Neural cell (in vitro differentiated cells): Measurements from ENCODE around the gene HORMAD2. TPM values are rescaled to one million over a fixed set of nuclear protein-coding genes. Genes with fewer than 3 reads are reported as not detected.

Experiments
- H2AFZ ChIP-seq: fragments of 200-600, 300-800 bp; sonication (generic), shearing (Covaris generic); 2 replicates; pipeline ENCODE4 v1.6.0; 2014; ENCODE audit warnings: low read depth, mild to moderate bottlenecking, antibody characterized with exemption, low read length, moderate library complexity
- H3F3A ChIP-seq: fragments of 200-600 bp; shearing (Covaris generic); 2 replicates; pipeline ENCODE4 v1.6.1; 2016; ENCODE audit warnings: mild to moderate bottlenecking, moderate library complexity, mixed read lengths, antibody characterized with exemption, low read length; ENCODE audit not compliant: insufficient read depth, poor library complexity, severe bottlenecking
- H3K27ac ChIP-seq: fragments of 200-600, 300-800 bp; sonication (generic), shearing (Covaris generic); 2 replicates; pipeline ENCODE4 v1.5.1; 2014; ENCODE audit warnings: mild to moderate bottlenecking, low read length, moderate library complexity
- H3K27me3 ChIP-seq: fragments of 300-800, 200-600 bp; sonication (generic), shearing (Covaris generic); 2 replicates; pipeline ENCODE4 v1.6.0; 2014; ENCODE audit warnings: mild to moderate bottlenecking, low read depth, low read length, moderate library complexity; ENCODE audit not compliant: insufficient read depth
- H3K36me3 ChIP-seq: fragments of 300-800, 200-600 bp; sonication (generic), shearing (Covaris generic); 2 replicates; pipeline ENCODE4 v1.5.1; 2014; ENCODE audit warnings: mild to moderate bottlenecking, antibody characterized with exemption, low read length, moderate library complexity; ENCODE audit not compliant: insufficient read depth
- H3K4me2 ChIP-seq: fragments of 300-800, 200-600 bp; sonication (generic), shearing (Covaris generic); 2 replicates; pipeline ENCODE4 v1.6.0; 2014; ENCODE audit warnings: mild to moderate bottlenecking, low read length
- H3K4me3 ChIP-seq: fragments of 300-800, 200-600 bp; sonication (generic), shearing (Covaris generic); 2 replicates; pipeline ENCODE4 v1.5.1; 2014; ENCODE audit warnings: mild to moderate bottlenecking, low read length, moderate library complexity
- H3K79me2 ChIP-seq: fragments of 200-600 bp; shearing (Covaris generic); replicated peaks from 2 replicates; pipeline ENCODE4 v1.6.0; 2014; ENCODE audit warnings: mild to moderate bottlenecking, low read length, moderate library complexity; ENCODE audit not compliant: insufficient read depth
- H3K9ac ChIP-seq: fragments of 300-800, 200-600 bp; sonication (generic), shearing (Covaris generic); 2 replicates; pipeline ENCODE4 v1.6.1; 2016; ENCODE audit warnings: mild to moderate bottlenecking, low read length, mixed read lengths
- H3K9me2 ChIP-seq: fragments of 200-600 bp; shearing (Covaris generic); 2 replicates; pipeline ENCODE4 v1.6.1; 2016; ENCODE audit warnings: mild to moderate bottlenecking, low read length, mixed read lengths; ENCODE audit not compliant: insufficient read depth
- H3K9me3 ChIP-seq: fragments of 200-600, 300-800 bp; sonication (generic), shearing (Covaris generic); 2 replicates; pipeline ENCODE4 v1.6.1; 2016; ENCODE audit warnings: mild to moderate bottlenecking, mixed run types, low read length, moderate library complexity, mixed read lengths
- H4K20me1 ChIP-seq: fragments of 200-600 bp; shearing (Covaris generic); 2 replicates; pipeline ENCODE4 v1.6.1; 2016; ENCODE audit warnings: mild to moderate bottlenecking, mixed run types; ENCODE audit not compliant: insufficient read depth
- EP300 ChIP-seq: fragments of 450-650 bp; conservative IDR thresholded peaks from 2 replicates; pipeline ENCODE4 v1.6.1; 2014; ENCODE audit warnings: antibody characterized with exemption, mild to moderate bottlenecking, moderate library complexity; ENCODE audit not compliant: poor library complexity, severe bottlenecking
- EZH2 ChIP-seq: fragments of 200-600, 300-800 bp; shearing (Covaris generic), sonication (generic); IDR thresholded peaks from 2 replicates; pipeline ENCODE4 v1.6.1; 2014; ENCODE audit warnings: antibody characterized with exemption, low read length, borderline replicate concordance, mild to moderate bottlenecking; ENCODE audit not compliant: insufficient read depth, poor library complexity, severe bottlenecking
- MXI1 ChIP-seq: fragments of 450-650 bp; conservative IDR thresholded peaks from 2 replicates; pipeline ENCODE4 v1.6.1; 2014; ENCODE audit warnings: antibody characterized with exemption, mild to moderate bottlenecking; ENCODE audit not compliant: poor library complexity, severe bottlenecking
- POLR2AphosphoS5 ChIP-seq: IDR thresholded peaks from 2 replicates; pipeline ENCODE4 v1.6.1; 2012
- RAD21 ChIP-seq: fragments of 450-650 bp; conservative IDR thresholded peaks from 2 replicates; pipeline ENCODE4 v1.6.1; 2014; ENCODE audit warnings: antibody characterized with exemption, mild to moderate bottlenecking, moderate library complexity
- REST ChIP-seq: IDR thresholded peaks from 2 replicates; pipeline ENCODE4 v1.6.1; 2012; ENCODE audit warnings: borderline replicate concordance
- SMC3 ChIP-seq: fragments of 450-650 bp; conservative IDR thresholded peaks from 2 replicates; pipeline ENCODE4 v1.6.1; 2014; ENCODE audit warnings: antibody characterized with exemption, mild to moderate bottlenecking, moderate library complexity; ENCODE audit not compliant: poor library complexity
- TAF1 ChIP-seq: IDR thresholded peaks from 2 replicates; pipeline ENCODE4 v1.6.1; 2012; ENCODE audit warnings: low read depth
- polyA plus RNA-seq: library from polyadenylated mRNA; depleted of rRNA; stranded (reverse); fragments of >200 nt; gene quantifications from 2 replicates; pipeline ENCODE4 v1.2.3, GENCODE V29; 2014
- TF ChIP-seq, protein P1 (sequence below): fragments of 450-650 bp; IDR thresholded peaks from 2 replicates; pipeline ENCODE4 v1.5.1; 2014; ENCODE audit warnings: antibody characterized with exemption, mild to moderate bottlenecking, moderate library complexity; ENCODE audit not compliant: poor library complexity, severe bottlenecking

Gene HORMAD2
- polyA plus RNA-seq, 1 donor from 2014 or later, result 1.2 TPM

GRCh38 chr22:30188911-30189310 is 108.6 kb downstream of the HORMAD2 start:
- Histone ChIP-seq H3K9ac (no peak overlapping the region), H3K9me3 (no peaks in the 10 kb centered on the region), H3K9me2 (no peaks in the 10 kb centered on the region), H3K4me3 (no peak overlapping the region), H3K36me3 (no peaks in the 10 kb centered on the region), H3K4me2 (no peak overlapping the region), H2AFZ (no peak overlapping the region), H3K79me2 (no peaks in the 10 kb centered on the region), H4K20me1 (no peaks in the 10 kb centered on the region), H3K27ac (no peak overlapping the region), H3F3A (no peaks in the 10 kb centered on the region), H3K27me3 (no peaks in the 10 kb centered on the region)
- TF ChIP-seq, protein P1, sequence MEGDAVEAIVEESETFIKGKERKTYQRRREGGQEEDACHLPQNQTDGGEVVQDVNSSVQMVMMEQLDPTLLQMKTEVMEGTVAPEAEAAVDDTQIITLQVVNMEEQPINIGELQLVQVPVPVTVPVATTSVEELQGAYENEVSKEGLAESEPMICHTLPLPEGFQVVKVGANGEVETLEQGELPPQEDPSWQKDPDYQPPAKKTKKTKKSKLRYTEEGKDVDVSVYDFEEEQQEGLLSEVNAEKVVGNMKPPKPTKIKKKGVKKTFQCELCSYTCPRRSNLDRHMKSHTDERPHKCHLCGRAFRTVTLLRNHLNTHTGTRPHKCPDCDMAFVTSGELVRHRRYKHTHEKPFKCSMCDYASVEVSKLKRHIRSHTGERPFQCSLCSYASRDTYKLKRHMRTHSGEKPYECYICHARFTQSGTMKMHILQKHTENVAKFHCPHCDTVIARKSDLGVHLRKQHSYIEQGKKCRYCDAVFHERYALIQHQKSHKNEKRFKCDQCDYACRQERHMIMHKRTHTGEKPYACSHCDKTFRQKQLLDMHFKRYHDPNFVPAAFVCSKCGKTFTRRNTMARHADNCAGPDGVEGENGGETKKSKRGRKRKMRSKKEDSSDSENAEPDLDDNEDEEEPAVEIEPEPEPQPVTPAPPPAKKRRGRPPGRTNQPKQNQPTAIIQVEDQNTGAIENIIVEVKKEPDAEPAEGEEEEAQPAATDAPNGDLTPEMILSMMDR, result no peak
- no peak for TF ChIP-seq EZH2
- no peak for TF ChIP-seq POLR2AphosphoS5
- TF ChIP-seq EP300, result no peak
- no peak for TF ChIP-seq TAF1
- TF ChIP-seq RAD21, result no peak
- no peak for TF ChIP-seq SMC3
- TF ChIP-seq MXI1, result no peak
- no peak for TF ChIP-seq REST

GRCh38 chr22:30190574-30190973 is 110.3 kb downstream of the HORMAD2 start:
- no peaks in the 10 kb centered on the region for H3K79me2 ChIP-seq
- no peak for TF ChIP-seq RAD21
- no peak for TF ChIP-seq EP300
- no peak for TF ChIP-seq TAF1
- TF ChIP-seq SMC3, result no peak
- TF ChIP-seq REST, result no peak
- TF ChIP-seq, protein P1, result no peak
- TF ChIP-seq EZH2, result no peak
- no peak for TF ChIP-seq MXI1
- no peak for TF ChIP-seq POLR2AphosphoS5
- H3K9me3 ChIP-seq, result no peaks in the 10 kb centered on the region
- H4K20me1 ChIP-seq, result no peaks in the 10 kb centered on the region
- no peaks in the 10 kb centered on the region for H3K27me3 ChIP-seq
- no peak overlapping the region for H2AFZ ChIP-seq
- H3K4me3 ChIP-seq, result no peak overlapping the region
- H3K9me2 ChIP-seq, result no peaks in the 10 kb centered on the region
- H3K27ac ChIP-seq, result no peak overlapping the region
- H3F3A ChIP-seq, result no peaks in the 10 kb centered on the region
- no peak overlapping the region for H3K9ac ChIP-seq
- H3K4me2 ChIP-seq, result no peak overlapping the region
- H3K36me3 ChIP-seq, result no peaks in the 10 kb centered on the region
